ENCODE results near the gene LANCL2. TPM values are rescaled to one million over a fixed set of nuclear protein-coding genes. Genes with fewer than 3 reads are reported as not detected.

Gene LANCL2
- total and polyA plus RNA-seq, 12 donors: 3.1 to 11.1 (median 8.6) TPM

DNA sequence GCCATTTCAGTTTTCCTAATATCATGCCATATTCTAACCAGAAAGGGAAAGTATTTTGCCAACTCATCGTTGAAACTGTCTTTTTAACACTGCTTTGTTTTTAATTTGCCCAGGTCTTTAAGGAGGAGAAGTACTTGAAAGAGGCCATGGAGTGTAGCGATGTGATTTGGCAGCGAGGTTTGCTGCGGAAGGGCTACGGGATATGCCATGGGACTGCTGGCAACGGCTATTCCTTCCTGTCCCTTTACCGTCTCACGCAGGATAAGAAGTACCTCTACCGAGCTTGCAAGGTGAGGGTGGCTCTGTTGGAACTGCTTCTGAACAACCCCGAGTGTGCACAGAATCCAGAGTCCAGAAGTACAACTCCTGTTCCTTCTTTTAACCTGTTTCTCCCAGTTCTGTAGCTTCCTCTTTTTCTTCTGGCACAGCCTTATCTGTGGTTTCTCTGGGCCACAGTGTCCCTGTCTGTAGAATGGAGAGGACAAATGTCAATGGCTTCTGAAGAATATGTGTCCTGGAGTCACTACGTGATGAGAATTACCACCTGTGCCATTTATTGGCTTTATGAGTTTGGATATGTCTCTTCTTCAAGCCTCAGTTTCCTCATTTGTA, 60.1 kb downstream of the LANCL2 start:
- H3K36me3 ChIP-seq: peaks cover 0 to 25% (median 15%) of the 10 kb centered on the region in 9 donors
- H3K4me3 ChIP-seq: no peak overlapping the region
- WGBS, 2 donors: 92 to 94% methylated on average over 11 of the region's 11 CpGs
- no peak overlapping the region for H3K27ac ChIP-seq
- DNase-seq: no peak
- no peaks in the 10 kb centered on the region for H3K9me3 ChIP-seq
- H3K27me3 ChIP-seq: no peaks in the 10 kb centered on the region
- ATAC-seq: no peak
- TF ChIP-seq, protein P1, sequence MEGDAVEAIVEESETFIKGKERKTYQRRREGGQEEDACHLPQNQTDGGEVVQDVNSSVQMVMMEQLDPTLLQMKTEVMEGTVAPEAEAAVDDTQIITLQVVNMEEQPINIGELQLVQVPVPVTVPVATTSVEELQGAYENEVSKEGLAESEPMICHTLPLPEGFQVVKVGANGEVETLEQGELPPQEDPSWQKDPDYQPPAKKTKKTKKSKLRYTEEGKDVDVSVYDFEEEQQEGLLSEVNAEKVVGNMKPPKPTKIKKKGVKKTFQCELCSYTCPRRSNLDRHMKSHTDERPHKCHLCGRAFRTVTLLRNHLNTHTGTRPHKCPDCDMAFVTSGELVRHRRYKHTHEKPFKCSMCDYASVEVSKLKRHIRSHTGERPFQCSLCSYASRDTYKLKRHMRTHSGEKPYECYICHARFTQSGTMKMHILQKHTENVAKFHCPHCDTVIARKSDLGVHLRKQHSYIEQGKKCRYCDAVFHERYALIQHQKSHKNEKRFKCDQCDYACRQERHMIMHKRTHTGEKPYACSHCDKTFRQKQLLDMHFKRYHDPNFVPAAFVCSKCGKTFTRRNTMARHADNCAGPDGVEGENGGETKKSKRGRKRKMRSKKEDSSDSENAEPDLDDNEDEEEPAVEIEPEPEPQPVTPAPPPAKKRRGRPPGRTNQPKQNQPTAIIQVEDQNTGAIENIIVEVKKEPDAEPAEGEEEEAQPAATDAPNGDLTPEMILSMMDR (IDR thresholded peaks at IDR 0.05): no peak
- intact Hi-C loops (cut with DNase I): loop anchor here in 1 of 10 donors (10.0 kb wide), 1 partner anchor 650 kb away; no protein-coding TSS in a partner anchor
- no peaks in the 10 kb centered on the region for H3K4me1 ChIP-seq

GRCh38 chr7:55426676-55427075, 61.5 kb downstream of the LANCL2 start:
- no peaks in the 10 kb centered on the region for H3K4me1 ChIP-seq
- ATAC-seq: no peak
- no peak overlapping the region for H3K4me3 ChIP-seq
- no peaks in the 10 kb centered on the region for H3K27me3 ChIP-seq
- 84% methylated on average over 12 of the region's 12 CpGs for WGBS, 2 donors
- TF ChIP-seq, protein P1 (IDR thresholded peaks at IDR 0.05): no peak
- intact Hi-C loops (cut with DNase I): loop anchor here in 1 of 10 donors (10.0 kb wide), 1 partner anchor 652 kb away; no protein-coding TSS in a partner anchor
- no peaks in the 10 kb centered on the region for H3K9me3 ChIP-seq
- no peak for DNase-seq
- H3K27ac ChIP-seq: no peak overlapping the region
- peaks cover 0 to 30% (median 15%) of the 10 kb centered on the region in 9 donors for H3K36me3 ChIP-seq

DNA sequence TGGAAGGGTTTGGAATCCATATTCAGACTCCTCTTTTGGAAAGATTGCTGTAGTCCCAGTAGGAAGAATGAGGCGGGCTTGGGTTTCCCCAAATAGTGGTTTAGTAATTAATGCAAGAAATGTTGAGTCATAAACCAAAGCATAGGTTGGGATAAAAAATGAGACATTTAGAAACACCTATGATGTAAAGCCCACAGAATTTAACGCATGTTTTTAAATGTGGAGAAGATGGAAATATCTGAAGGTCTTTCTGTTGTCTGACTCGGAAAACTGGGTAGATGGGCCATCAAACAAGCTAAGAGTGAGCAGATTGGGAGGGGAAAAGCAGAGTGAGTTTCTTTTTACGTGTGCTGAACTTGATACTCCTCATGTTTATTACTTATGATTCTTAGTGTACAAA, 62.2 kb downstream of the LANCL2 start:
- 75 to 92% methylated on average over 4 of the region's 4 CpGs for WGBS, 2 donors
- Histone ChIP-seq H3K27me3 (no peaks in the 10 kb centered on the region), H3K4me1 (peaks cover 0 to 6% (median 0%) of the 10 kb centered on the region in 9 donors), H3K36me3 (peaks cover 0 to 31% (median 15%) of the 10 kb centered on the region in 9 donors), H3K4me3 (no peak overlapping the region), H3K27ac (no peak overlapping the region), H3K9me3 (no peaks in the 10 kb centered on the region)
- TF ChIP-seq, protein P1 (IDR thresholded peaks at IDR 0.05): no peak
- ATAC-seq: no peak
- intact Hi-C loops (cut with DNase I): loop anchor here in 1 of 10 donors (10.0 kb wide), 1 partner anchor 653 kb away; no protein-coding TSS in a partner anchor
- no peak for DNase-seq

DNA sequence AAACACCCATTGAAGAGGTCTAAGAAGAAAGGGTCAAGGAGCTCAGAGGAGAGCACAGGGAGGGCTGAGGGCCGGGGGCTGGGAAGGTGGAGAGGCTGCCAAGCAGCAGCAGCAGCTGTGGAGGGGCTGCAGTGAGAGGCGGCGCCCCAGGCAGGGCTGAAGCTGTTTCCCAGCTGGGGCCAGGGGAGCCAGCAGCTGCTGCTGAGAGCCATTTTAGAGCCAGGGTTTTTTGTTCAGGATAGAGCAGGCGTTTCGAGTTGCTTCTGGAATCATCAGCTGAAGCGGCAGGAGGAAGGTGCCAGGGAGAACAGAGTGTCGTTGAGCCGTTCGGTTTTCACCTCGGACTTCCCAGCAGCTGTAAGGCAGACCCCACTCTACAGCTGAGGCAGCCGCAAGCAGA, 62.7 kb downstream of the LANCL2 start:
- no peak for DNase-seq
- no peaks in the 10 kb centered on the region for H3K27me3 ChIP-seq
- TF ChIP-seq, protein P1 (IDR thresholded peaks at IDR 0.05): no peak
- no peaks in the 10 kb centered on the region for H3K9me3 ChIP-seq
- peaks cover 0 to 31% (median 15%) of the 10 kb centered on the region in 9 donors for H3K36me3 ChIP-seq
- ATAC-seq: peak in 1 of 8 donors; percentile 25
- 71 to 76% methylated on average over 11 of the region's 11 CpGs for WGBS, 2 donors
- intact Hi-C loops (cut with DNase I): loop anchor here in 1 of 10 donors (10.0 kb wide), 1 partner anchor 653 kb away; no protein-coding TSS in a partner anchor
- no peak overlapping the region for H3K27ac ChIP-seq
- H3K4me3 ChIP-seq: peak overlapping the region in 1 of 10 donors; percentile 3
- peaks cover 0 to 8% (median 0%) of the 10 kb centered on the region in 9 donors for H3K4me1 ChIP-seq
